ENCODE measurements around the gene PDE4B. TPM values are rescaled to one million over a fixed set of nuclear protein-coding genes. Genes with fewer than 3 reads are reported as not detected.
A peak's percentile ranks its signal among the peaks of the same experiment; 100 is the strongest.

The PDE4B gene
- total and polyA plus RNA-seq, 10 of the 15 experiments (the other 5 are each of a cell fraction or from before 2014, with no cell fraction given) = 3.0 to 13.2 (median 5.7) TPM

GRCh38 chr1:66402194-66402593 lies 609.5 kb downstream of the PDE4B start (continued):
- TF ChIP-seq, protein P1, sequence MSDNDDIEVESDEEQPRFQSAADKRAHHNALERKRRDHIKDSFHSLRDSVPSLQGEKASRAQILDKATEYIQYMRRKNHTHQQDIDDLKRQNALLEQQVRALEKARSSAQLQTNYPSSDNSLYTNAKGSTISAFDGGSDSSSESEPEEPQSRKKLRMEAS (IDR thresholded peaks at IDR 0.05; ENCODE audit: low read depth, low read length) = no peak
- TF ChIP-seq, protein P2, sequence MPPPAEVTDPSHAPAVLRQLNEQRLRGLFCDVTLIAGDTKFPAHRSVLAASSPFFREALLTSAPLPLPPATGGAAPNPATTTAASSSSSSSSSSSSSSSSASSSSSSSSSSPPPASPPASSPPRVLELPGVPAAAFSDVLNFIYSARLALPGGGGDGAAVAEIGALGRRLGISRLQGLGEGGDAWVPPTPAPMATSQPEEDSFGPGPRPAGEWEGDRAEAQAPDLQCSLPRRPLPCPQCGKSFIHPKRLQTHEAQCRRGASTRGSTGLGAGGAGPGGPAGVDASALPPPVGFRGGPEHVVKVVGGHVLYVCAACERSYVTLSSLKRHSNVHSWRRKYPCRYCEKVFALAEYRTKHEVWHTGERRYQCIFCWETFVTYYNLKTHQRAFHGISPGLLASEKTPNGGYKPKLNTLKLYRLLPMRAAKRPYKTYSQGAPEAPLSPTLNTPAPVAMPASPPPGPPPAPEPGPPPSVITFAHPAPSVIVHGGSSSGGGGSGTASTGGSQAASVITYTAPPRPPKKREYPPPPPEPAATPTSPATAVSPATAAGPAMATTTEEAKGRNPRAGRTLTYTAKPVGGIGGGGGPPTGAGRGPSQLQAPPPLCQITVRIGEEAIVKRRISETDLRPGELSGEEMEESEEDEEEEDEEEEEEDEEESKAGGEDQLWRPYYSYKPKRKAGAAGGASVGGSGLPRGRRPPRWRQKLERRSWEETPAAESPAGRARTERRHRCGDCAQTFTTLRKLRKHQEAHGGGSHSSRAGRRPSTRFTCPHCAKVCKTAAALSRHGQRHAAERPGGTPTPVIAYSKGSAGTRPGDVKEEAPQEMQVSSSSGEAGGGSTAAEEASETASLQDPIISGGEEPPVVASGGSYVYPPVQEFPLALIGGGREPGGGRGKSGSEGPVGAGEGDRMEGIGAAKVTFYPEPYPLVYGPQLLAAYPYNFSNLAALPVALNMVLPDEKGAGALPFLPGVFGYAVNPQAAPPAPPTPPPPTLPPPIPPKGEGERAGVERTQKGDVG (CRISPR knock-in tag; IDR thresholded peaks at IDR 0.05) = no peak
- TF ChIP-seq, protein P3, sequence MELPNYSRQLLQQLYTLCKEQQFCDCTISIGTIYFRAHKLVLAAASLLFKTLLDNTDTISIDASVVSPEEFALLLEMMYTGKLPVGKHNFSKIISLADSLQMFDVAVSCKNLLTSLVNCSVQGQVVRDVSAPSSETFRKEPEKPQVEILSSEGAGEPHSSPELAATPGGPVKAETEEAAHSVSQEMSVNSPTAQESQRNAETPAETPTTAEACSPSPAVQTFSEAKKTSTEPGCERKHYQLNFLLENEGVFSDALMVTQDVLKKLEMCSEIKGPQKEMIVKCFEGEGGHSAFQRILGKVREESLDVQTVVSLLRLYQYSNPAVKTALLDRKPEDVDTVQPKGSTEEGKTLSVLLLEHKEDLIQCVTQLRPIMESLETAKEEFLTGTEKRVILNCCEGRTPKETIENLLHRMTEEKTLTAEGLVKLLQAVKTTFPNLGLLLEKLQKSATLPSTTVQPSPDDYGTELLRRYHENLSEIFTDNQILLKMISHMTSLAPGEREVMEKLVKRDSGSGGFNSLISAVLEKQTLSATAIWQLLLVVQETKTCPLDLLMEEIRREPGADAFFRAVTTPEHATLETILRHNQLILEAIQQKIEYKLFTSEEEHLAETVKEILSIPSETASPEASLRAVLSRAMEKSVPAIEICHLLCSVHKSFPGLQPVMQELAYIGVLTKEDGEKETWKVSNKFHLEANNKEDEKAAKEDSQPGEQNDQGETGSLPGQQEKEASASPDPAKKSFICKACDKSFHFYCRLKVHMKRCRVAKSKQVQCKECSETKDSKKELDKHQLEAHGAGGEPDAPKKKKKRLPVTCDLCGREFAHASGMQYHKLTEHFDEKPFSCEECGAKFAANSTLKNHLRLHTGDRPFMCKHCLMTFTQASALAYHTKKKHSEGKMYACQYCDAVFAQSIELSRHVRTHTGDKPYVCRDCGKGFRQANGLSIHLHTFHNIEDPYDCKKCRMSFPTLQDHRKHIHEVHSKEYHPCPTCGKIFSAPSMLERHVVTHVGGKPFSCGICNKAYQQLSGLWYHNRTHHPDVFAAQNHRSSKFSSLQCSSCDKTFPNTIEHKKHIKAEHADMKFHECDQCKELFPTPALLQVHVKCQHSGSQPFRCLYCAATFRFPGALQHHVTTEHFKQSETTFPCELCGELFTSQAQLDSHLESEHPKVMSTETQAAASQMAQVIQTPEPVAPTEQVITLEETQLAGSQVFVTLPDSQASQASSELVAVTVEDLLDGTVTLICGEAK (IDR thresholded peaks at IDR 0.05; ENCODE audit: borderline replicate concordance) = no peak
- TF ChIP-seq KAT2A (conservative IDR thresholded peaks at IDR 0.05; ENCODE audit: control insufficient read depth, low read depth, low read length) (no peak), ZBED1 (IDR thresholded peaks at IDR 0.05; ENCODE audit: borderline replicate concordance) (0 out of 2 replicates have a peak, but pooled peaks have one; percentile 49), TCF7 (IDR thresholded peaks at IDR 0.05; ENCODE audit: borderline replicate concordance) (no peak), SUZ12 (IDR thresholded peaks at IDR 0.05; ENCODE audit: unreplicated experiment) (no peak), SMAD1 (IDR thresholded peaks at IDR 0.05; ENCODE audit: low read depth, partially characterized antibody) (no peak), POLR2AphosphoS2 (IDR thresholded peaks at IDR 0.05; ENCODE audit: low read depth, low read length) (no peak), MXI1 (IDR thresholded peaks at IDR 0.05; ENCODE audit: low read depth, low read length) (peak; percentile 52; the same call in 1 of the 2 replicates), PAX5 (IDR thresholded peaks at IDR 0.05; ENCODE audit: borderline replicate concordance, low read depth, low read length) (peak; percentile 75; the same call in 1 of the 2 replicates), CUX1 (IDR thresholded peaks at IDR 0.05; ENCODE audit: insufficient replicate concordance, low read depth, low read length) (no peak), FOS (IDR thresholded peaks at IDR 0.05; ENCODE audit: borderline replicate concordance, extremely low read depth, insufficient read length) (no peak)
- TF ChIP-seq, protein P4, sequence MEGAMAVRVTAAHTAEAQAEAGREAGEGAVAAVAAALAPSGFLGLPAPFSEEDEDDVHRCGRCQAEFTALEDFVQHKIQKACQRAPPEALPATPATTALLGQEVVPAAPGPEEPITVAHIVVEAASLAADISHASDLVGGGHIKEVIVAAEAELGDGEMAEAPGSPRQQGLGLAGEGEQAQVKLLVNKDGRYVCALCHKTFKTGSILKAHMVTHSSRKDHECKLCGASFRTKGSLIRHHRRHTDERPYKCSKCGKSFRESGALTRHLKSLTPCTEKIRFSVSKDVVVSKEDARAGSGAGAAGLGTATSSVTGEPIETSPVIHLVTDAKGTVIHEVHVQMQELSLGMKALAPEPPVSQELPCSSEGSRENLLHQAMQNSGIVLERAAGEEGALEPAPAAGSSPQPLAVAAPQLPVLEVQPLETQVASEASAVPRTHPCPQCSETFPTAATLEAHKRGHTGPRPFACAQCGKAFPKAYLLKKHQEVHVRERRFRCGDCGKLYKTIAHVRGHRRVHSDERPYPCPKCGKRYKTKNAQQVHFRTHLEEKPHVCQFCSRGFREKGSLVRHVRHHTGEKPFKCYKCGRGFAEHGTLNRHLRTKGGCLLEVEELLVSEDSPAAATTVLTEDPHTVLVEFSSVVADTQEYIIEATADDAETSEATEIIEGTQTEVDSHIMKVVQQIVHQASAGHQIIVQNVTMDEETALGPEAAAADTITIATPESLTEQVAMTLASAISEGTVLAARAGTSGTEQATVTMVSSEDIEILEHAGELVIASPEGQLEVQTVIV (IDR thresholded peaks at IDR 0.05; ENCODE audit: borderline replicate concordance, partially characterized antibody) = no peak

All from GM12878 (cell line).